ENCODE results near the gene MYOZ3.

The MYOZ3 gene

DNA sequence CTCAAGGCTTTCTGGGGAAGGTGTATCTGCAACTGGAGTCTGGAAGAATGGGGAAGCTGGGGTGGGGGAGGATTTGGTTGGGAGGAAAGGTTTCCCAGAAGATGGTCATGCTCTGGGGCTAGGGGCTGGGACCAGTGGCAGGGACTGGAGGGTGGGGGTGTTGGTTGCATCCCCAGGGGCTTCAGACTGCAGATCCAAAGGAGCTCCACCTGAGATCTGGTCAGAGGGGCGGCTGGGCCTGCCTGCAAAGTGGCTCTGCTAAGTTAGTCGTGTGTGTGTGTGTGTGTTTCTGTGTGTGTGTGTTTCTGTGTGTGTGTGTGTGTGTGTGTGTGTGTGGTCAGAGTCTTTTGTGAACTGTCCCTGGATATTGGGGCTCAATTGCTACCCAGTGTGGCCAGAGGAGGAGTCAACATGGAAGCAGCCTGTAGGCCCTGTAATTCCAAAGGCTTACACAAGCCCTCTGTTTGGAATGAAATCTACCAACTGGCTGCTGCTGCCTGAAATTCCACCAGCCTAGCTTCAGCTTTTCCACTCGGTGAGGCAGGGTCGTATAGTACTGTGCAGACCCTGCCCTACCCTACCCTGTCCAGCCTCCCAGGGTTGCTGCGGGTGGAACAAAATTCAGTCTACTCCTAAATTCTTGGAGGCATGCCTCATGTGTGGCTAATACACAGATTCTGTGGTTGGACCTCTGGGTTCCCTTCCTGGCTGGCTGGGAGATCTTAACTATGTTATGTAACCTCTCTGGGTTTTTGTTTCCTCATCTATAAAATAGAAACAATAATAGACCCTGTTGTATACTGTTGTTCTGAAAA lies 33.1 kb upstream of the MYOZ3 start:
- DNase-seq, result no peak

DNA sequence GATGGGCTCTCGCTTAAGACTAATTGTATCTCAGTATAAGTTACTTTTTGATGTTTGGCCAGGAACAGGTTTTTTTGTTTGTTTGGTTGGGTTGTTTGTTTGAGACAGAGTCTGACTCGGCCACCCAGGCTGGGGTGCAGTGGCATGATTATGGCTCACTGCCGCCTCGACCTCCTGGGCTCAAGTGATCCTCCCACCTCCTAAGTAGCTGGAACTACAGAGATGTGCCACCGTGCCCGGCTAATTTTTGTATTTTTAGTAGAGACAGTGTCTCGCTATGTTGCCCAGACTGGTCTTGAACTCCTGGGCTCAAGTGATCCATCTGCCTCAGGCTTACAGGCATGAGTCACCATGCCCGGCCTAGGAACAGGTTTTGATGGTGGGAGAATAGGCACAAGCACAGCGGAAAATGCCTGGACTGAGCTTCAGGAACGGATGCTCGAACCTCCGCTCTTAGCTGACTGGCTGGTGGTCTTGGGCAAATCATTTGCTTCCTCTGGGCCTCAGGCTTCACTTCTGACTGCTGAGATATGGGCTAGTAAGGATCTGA lies 32.0 kb upstream of the MYOZ3 start:
- no peak for DNase-seq

DNA sequence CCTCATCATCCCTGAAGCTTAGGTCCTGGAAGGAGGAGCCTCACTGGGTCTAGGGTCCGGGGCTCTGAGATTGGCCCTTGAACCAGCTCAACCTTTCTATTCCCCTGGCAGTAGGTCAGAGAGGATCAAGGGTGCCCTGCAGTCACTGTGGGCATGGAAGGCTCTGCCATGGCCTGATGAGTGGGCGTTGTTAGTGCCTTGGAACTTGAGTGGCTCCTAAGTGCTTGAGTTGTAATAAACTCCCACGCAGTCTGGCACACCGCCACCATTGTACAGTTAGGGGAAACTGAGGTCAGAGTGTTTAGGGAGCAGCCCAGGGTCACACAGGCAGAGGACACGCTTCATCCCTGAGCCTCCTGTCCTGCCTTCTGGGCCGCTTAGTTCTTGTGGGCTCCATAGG lies 31.0 kb upstream of the MYOZ3 start:
- no peak for DNase-seq

DNA sequence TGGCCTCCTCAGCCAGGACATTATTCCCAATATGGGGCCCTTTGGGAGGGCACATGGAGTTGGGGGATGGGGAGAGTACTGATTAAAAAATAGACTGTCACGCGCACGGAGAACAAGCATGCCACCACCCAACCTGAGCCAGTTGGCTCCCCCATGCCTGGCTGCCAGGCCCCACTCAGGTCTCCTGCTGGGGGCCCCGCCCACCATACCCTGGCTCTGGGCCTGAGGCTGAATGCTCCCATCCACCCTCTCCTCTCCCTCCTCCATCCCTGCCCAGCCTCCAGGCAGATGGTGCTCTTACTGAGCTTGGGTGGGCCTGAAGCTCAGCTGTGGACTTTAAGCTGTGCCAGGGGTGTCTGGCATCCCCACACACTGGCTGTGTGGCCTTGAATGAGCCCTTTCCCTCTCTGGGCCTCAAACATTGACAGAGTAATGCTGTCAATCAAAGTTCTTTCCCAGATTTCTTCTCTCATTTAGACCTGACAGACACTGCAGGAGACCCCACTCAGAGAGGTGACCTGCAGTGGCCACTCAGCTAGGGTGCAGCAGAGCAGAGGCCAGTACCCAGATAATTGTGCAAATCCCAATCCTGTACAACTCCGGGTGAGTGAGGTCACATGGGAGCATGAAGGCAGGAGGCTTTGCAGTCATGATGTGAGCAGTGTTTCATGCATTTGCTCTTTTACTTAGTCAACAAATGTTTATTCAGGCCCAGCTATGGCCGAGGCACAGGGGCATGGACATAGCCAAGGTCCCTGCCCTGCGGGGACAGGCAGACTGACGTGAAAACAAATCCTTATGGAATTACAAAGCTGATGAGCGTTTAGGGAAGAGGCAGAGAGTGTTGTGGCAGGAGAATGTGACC lies 30.4 kb upstream of the MYOZ3 start:
- no peak for DNase-seq

DNA sequence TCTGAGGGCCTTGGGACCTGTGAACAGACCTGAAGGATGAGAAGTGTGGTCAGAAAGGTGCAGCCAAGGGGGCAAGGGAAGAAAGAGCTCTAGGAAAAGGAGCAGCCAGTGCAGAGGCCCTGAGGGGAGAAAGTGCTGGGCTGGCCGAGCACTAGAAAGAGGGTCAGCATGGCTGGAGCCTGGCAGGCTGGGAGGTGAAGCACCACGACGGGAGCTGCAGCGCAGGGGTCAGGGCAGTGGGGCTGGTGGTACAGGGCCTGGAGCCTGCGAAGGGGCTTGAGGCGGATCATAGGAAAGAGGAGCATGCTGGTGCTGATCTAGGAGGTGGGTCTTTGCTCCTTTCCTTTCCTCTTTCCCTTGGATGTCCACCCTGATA lies 29.7 kb upstream of the MYOZ3 start:
- no peak for DNase-seq

DNA sequence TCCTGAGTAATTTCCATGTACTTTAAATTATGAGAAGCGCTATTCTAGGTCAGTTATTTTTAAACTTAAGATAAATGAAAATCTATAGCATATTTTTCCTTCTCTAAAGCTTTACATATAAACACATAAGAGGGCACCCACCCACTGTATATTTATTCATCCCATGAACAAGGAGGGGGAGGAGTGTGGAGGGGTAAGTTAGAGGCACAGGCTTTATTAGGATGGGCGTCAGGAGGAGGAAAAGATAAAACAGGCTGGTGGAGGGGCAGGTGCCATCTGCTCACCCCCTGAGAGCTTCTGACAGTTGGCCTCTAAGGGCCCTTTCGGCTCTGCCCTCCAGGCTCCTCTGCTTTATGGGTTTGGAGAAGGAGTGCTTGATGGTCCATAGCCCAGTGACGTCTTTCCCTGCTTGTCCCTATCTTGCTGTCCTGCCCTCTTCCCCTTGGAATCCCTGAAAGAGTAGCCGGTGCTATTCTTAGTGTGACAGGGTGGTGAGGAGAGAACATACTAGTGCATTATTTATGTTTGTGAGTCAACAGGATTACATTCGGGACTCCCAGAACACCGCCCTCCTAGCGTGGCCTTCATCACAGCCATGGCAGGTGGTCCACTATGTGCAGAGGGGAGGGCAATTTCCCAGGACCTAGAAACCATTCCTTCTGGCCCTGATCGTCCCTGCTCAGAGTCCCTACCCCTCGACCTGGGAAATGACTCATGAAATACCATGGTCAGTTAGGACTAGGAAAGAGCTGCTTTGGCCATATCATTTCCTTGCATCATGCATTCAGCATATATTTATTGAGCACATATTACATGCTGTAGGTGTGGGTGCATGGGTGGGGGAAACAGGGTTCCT lies 28.5 kb upstream of the MYOZ3 start:
- no peak for DNase-seq

DNA sequence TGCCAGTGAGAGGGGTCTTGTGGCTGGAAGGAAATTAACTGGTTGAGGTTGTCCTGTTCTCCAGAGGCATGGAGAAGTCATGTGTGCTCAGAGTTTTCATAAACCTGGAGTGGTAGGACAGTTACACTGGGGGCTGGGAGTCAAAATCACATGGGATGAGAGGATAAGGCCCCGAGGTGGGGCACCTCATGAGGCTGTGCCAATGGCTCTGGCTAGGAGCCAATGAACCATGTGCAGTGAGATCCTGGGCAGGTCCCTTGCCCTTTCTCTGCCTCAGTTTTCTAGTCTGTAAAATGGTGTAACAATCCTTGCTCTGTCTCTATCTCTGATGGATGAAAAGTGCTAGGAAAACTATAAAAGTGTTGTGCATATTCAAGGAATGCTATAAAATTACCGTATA lies 27.6 kb upstream of the MYOZ3 start:
- DNase-seq, result no peak

DNA sequence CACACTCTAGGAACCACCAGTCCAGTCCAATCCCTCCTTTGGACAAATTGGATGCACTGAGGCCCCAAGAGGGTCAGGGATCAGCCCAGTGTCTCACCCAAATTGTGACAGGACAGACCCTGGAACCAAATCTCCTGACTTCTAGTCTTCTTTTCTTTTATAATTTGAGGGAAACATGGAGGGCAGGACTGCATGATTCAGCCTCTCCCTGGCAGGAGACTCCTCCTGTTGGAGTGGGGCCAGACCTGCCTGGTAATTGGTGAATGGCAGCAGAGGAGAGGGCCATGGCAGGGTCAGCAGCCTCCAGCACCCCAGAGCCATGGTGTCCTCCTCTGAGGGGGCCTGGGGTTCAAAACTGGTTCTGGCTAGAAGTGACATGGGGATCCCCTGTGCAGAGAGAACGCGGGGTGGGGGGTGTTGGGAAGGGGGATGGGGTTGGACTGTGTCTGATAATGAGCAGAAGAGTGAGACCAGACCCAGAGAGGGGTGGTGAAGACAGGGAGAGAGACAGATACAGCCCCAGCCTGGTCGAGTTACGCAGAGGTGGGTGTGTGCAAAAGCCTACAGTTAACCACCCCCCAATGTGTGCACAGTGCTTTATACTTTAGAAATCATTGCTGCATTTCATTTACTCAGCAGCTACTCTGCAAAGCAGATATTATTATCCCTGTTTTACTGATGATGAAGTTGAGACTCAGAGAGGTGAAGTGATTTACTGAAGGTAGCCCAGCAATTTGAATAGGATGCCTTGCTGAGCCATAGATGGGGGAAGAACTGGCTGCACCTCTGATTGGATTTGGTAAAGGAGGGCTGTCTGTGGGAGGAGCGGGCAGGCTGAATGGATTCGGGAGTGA lies 24.4 kb upstream of the MYOZ3 start:
- DNase-seq, result no peak

DNA sequence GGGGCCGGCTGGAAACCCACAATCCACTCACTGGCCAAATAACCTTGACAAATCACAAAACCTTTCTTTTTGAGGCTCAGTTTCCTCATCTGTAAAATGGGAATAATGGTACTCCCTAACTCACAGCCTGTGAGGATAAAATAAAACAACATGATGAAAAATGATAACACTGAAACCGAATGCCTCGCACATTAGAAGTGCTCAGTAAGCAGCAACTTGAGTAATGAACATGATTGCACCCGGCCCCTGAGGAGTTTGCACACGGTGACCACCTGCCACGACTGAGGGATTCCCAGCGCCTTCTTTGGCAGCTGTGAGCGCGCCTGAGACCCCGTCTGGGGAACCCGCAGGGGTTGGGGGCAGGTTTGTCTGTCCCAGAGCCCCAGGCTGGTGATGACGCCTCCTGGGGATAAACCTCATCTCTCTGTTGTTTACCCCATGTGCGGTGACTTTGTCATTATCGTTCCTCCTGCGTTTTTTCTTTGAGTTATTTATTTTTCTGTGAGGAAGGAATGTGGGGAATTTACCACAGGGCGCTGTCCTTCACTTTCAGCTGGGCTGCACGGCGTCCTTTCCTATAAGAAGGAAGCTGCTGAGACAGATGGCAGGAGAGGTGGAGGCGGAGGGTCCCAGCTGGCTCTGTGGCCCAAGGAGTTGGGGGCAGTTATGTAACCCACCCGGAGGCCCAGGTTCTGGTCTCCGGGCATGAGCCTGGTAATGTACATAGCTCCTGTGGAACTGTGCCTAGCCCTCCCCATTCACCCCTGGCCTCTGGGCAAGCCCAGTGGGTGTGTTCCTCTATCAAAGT lies 23.6 kb upstream of the MYOZ3 start:
- DNase-seq, result no peak

DNA sequence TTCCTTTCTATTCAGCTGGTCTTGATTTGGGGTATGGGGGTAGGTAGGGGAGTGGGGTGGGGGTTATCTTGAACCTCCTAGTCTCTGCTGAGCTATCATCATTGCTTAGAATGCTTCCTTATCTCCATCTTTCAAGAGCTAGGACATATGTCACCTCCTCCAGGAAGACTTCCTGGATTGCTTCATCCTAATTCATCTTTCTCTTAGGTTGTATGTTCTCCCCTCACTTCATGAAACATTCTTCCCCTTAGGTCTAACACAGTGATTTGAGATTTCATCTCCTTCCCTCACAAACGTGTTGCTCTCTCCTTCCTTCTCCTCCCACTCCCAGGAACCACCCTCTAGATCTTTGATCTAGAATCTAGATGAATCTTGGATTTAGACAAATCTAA lies 23.0 kb upstream of the MYOZ3 start:
- DNase-seq, result no peak

DNA sequence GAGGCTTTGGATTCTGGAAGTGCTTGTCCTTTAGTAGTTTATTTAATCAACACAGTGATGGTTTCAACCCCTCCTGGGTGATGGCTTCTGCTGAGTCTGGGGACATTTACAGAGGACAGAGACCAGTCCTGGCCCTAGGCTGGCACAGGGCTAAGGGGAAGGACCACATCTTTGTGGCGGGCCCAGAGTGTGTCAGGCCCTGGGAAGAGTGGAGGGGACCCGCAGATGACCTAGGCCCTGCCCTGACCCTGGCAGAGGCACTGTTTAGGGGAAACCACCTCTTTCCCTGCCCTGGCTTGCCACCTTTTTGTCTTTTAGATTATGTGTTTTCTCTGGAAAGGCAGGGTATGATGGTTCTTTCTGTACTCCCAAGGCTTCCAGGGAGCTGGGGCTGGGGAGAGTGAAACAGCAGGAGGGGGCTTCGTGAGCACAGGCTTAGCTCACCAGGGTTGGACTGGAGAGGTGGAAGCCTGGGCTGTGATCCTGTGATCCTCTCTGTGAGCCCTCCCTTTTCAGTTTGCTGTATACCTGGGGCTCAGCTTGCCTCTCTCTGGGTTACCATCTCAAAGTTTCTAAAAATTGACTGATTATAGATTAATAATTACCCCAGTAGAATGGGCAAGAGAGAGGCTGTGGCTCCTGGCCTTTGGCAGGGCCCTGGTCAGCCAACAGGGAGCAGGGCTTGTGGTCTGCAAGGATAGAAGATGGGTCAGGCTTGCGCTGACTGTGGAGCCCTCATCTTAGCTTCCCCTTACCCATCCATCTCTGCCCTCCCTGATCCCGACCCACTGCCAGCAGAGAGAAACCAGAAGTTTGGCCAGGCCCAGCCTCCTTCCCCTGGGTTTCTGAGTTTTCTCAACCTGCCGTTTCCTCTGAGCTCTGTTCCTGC lies 22.3 kb upstream of the MYOZ3 start:
- no peak for DNase-seq

DNA sequence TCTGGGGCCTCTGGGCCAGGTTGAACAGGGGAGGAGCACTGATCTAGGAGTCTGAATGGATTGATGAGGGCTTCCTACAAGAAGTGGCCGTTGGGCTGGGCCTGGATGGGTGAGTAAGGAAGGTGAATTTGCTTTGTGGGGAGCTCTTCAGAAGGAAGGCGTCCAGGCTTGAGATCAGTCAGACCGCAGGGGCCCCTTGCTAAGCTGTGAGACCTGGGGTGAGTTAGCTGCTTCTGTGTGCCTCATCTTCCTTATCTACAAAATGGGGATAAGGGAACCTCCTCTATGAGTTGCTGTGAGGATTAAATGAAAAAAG lies 21.7 kb upstream of the MYOZ3 start:
- no peak for DNase-seq

DNA sequence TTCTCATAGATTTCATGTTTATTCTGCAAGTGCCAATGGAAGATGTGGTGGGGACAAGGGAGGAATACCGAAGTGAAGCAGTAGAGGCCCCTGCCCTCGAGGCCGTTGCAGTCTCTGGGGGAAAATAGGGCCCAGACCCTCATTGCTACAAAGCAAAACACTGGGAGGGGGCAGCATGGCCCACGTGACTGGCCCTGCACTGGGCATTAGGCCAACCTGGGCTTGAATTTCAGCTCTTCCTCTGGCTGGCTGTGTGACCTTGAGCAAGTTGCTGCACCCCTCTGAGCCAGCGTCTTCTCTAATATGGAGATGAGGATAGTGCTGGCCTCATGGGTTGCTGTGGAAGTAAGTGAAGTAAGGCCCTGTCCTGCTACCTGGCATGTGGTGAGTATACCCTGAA lies 21.3 kb upstream of the MYOZ3 start:
- DNase-seq, result no peak

DNA sequence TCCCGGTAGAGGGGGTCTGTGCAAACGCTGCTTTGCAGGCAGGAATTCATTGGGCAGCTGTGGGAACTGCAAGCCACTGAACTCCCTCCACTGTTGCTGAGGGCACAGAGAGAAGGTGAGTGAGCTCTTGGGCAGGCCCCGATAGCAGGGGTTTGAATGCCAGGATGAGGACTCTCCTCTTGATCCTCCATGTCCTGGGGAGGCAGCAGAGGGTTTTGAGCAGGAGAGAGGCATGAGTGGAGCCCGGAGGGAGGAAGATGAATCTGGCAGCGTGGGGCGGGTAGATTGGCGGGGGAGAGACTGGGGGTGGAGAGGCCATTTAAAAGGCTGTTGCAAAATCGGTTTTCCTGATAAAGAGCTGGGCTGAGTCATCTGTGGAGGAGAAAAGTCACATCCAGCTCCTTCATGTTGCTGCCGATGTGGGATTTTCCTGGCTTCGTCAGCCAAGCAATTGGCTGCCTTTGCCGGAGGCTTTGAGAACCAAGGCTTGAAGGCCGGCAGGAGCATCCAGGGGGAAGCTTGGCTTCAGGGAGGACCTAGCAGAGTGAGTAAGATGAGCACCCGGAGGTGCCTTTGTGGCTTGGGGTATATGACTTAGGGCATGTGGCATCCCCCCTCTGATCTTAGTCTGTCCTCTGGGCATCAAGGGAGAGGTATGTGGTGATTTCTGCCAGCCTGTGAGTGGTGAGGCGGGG lies 20.6 kb upstream of the MYOZ3 start, which contains the start of gene SYNPO:
Gene SYNPO (plus strand): TSS at position 350 of the 695 bp plus-strand sequence. CDS start 7,616 bp downstream, outside the sequence.
- no peak for DNase-seq

DNA sequence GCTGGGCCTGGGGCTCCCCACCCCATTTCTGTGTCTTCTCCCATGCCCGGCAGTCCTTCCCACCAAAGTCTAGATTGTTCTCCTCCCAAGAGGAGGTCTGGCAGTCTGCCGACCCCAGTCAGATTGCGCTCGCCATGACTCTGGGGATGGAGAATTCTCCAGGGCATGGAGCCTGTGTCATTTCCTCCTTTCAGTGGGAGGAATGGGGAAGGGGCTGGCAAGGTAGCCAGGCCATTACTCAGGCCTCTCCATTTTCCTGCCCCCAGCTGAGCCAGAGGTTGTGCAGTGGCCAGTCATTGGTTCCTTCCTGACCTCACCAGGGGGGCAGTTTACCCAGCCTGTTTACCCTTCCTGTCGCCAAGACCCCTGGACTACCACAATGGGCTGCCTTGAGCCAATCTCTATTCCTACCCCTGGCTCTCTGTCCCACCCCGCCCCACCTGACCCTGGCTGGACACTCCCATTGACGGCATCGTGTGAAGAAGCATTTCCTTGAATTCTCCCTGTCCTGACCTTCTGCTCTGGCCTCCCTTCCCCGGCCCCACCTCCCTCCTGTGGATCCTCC lies 20.0 kb upstream of the MYOZ3 start:
- no peak for DNase-seq

DNA sequence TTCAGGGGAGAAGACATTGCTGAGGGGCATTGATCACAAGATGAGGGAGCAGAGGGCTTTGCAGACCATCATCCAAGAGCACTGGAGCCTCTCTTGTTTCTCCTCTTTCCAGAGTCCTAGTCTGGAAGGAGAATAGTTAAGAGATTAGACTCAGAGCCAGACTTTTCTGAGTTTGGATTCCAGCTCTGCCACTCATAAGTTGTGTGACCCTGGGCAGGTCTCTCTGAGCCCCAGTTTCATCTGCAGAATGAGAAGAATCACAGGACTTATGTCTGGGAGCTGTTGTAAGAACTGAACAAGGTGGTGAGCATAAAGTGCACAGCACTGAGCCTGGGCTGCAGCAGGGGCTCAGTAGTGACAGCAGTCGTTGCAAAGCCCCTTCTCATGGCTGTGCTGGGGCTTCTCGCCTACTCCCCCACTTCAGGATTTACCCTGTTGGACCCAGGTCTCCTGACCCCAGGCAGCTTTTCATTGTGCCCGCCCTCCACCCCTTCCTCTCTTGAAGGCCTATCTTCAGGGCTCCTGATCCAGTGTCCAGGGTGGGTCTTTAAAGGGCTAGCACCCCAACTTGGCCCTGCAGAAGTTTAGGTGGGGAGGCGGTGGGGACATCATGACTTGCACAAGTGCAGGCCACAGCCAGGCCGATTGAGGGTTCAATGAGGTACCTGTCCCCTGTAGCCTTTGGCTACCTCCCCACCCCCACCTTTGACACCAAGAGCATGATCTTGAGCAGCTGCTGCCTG lies 19.1 kb upstream of the MYOZ3 start:
- DNase-seq, result no peak

DNA sequence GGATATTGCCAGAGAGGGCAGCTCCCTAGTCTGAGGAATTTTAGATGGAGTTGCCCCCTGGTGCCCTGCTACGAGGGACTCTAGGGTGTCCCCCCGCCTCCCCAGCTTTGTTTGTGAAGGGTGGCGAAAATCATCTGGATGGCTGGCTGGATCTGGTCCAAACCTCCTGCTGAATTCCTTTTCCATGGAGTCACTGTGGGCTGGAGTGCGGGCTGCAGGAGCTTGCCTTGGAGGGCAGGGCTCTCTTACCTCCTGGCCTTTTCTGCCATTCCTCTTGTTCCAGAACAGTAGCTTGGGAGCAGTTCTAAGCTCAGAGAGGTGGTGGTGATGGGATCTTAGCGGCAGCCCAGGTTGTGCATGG lies 18.5 kb upstream of the MYOZ3 start:
- DNase-seq, result peak; percentile 8

DNA sequence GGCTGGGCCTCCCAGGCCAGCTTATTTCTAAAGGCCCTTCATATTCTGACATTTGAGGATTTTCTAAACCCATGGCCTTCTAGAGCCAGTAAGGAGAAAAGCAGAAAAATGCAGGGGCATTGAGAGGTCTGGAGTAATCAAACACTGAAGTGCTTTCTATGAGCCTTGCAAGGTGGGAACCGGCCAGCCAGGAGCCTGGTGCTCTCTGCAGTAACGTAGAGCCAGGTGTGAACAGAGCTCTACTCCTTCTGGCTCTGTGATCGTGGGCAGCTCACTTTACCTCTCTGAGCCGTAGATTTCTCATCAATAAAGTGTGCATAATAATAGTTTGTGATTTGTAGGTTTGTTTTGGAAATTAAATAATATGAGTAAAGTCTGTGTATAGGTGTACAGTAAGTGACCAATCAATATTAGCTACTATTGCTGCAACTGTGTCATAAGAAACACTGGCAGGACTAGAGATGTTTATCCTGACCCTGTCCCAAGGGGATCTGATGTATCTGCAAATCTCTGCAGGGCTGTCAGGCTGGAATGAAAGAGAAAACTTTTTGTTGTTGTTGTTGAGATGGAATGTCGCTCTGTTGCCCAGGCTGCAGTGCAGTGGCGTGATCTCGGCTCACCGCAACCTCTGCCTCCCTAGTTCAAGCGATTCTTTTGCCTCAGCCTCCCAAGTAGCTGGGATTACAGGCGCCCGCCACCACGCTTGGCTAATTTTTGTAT lies 17.9 kb upstream of the MYOZ3 start:
- no peak for DNase-seq
